Measurements from ENCODE around the gene LIPI.

DNA sequence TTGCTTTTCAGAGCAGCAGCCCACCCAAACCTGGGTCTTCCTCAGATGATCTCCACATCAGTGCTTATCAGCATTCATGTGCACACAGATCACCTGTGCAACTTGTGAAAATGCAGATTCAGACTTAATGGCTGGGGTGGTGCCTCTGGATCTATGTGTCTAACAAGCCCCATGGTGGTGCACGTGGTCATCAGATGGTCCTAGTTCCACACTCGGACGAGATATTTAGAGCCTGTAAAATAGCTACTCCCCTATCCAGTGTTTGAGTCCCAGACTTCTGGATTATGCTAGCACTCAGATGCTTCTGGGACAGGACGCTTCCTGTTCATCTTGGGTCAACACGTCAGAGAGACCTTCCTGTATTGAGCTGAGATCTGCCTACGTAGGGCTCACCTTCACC is 114.2 kb downstream of the LIPI start:
- no peak for TF ChIP-seq POLR2A (IDR thresholded peaks at IDR 0.05; ENCODE audit: low read depth, low read length)
- no peak for TF ChIP-seq POLR2AphosphoS5 (IDR thresholded peaks at IDR 0.05; ENCODE audit: low read depth, low read length)
- no peak for TF ChIP-seq TAF1 (IDR thresholded peaks at IDR 0.05; ENCODE audit: borderline replicate concordance, low read depth, low read length)

Data from GM12892 (cell line).